Ishikawa (cell line): ENCODE measurements around the gene GAREM1.

Experiments
- CEBPB ChIP-seq: IDR thresholded peaks from 2 replicates; pipeline ENCODE4 v1.6.1; 2012
- CREB1 ChIP-seq: IDR thresholded peaks from 2 replicates; pipeline ENCODE4 v1.6.1; 2012; ENCODE audit warnings: low read depth
- EGR1 ChIP-seq: IDR thresholded peaks from 2 replicates; pipeline ENCODE4 v1.6.1; 2012
- EP300 ChIP-seq: IDR thresholded peaks from 2 replicates; pipeline ENCODE4 v1.6.1; 2012; ENCODE audit warnings: borderline replicate concordance
- FOXM1 ChIP-seq: IDR thresholded peaks from 2 replicates; pipeline ENCODE4 v1.6.1; 2012; ENCODE audit warnings: low read depth, borderline replicate concordance
- NFIC ChIP-seq: IDR thresholded peaks from 2 replicates; pipeline ENCODE4 v1.6.1; 2012
- RAD21 ChIP-seq: IDR thresholded peaks from 2 replicates; pipeline ENCODE4 v1.6.1; 2012; ENCODE audit warnings: low read depth
- TAF1 ChIP-seq: IDR thresholded peaks from 2 replicates; pipeline ENCODE4 v1.6.1; 2012; ENCODE audit warnings: low read depth, mild to moderate bottlenecking
- TCF12 ChIP-seq: IDR thresholded peaks from 2 replicates; pipeline ENCODE4 v1.6.1; 2012; ENCODE audit warnings: low read depth
- TEAD4 ChIP-seq: IDR thresholded peaks from 2 replicates; pipeline ENCODE4 v1.6.1; 2012
- USF1 ChIP-seq: IDR thresholded peaks from 2 replicates; pipeline ENCODE4 v1.6.1; 2012
- YY1 ChIP-seq: IDR thresholded peaks from 2 replicates; pipeline ENCODE4 v1.6.1; 2012; ENCODE audit warnings: low read depth
- ZBTB7A ChIP-seq: IDR thresholded peaks from 2 replicates; pipeline ENCODE4 v1.6.1; 2012; ENCODE audit warnings: low read depth
- TF ChIP-seq, protein P1 (sequence below): IDR thresholded peaks from 2 replicates; pipeline ENCODE4 v1.6.1; 2012
- TF ChIP-seq, protein P2 (sequence below): IDR thresholded peaks from 2 replicates; pipeline ENCODE4 v1.6.1; 2012; ENCODE audit warnings: low read depth, mild to moderate bottlenecking

GAREM1 gene

GRCh38 chr18:32470714-32471633 lies at the start of gene GAREM1:
GAREM1 (minus strand) TSS chr18:32470882; CDS start chr18:32470428, 454 bp downstream.
- TF ChIP-seq USF1 (no peak), TEAD4 (no peak), FOXM1 (no peak), RAD21 (peak; percentile 65; the same call in 1 of the 2 replicates), CREB1 (no peak), ZBTB7A (no peak), TAF1 (peak; percentile 75), YY1 (peak; percentile 65), EP300 (no peak), NFIC (no peak), TCF12 (0 out of 2 replicates have a peak, but pooled peaks have one; percentile 32), CEBPB (no peak), EGR1 (peak; percentile 88)
- TF ChIP-seq, protein P1, sequence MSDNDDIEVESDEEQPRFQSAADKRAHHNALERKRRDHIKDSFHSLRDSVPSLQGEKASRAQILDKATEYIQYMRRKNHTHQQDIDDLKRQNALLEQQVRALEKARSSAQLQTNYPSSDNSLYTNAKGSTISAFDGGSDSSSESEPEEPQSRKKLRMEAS = peak; percentile 59
- TF ChIP-seq, protein P2, sequence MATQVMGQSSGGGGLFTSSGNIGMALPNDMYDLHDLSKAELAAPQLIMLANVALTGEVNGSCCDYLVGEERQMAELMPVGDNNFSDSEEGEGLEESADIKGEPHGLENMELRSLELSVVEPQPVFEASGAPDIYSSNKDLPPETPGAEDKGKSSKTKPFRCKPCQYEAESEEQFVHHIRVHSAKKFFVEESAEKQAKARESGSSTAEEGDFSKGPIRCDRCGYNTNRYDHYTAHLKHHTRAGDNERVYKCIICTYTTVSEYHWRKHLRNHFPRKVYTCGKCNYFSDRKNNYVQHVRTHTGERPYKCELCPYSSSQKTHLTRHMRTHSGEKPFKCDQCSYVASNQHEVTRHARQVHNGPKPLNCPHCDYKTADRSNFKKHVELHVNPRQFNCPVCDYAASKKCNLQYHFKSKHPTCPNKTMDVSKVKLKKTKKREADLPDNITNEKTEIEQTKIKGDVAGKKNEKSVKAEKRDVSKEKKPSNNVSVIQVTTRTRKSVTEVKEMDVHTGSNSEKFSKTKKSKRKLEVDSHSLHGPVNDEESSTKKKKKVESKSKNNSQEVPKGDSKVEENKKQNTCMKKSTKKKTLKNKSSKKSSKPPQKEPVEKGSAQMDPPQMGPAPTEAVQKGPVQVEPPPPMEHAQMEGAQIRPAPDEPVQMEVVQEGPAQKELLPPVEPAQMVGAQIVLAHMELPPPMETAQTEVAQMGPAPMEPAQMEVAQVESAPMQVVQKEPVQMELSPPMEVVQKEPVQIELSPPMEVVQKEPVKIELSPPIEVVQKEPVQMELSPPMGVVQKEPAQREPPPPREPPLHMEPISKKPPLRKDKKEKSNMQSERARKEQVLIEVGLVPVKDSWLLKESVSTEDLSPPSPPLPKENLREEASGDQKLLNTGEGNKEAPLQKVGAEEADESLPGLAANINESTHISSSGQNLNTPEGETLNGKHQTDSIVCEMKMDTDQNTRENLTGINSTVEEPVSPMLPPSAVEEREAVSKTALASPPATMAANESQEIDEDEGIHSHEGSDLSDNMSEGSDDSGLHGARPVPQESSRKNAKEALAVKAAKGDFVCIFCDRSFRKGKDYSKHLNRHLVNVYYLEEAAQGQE = no peak

DNA sequence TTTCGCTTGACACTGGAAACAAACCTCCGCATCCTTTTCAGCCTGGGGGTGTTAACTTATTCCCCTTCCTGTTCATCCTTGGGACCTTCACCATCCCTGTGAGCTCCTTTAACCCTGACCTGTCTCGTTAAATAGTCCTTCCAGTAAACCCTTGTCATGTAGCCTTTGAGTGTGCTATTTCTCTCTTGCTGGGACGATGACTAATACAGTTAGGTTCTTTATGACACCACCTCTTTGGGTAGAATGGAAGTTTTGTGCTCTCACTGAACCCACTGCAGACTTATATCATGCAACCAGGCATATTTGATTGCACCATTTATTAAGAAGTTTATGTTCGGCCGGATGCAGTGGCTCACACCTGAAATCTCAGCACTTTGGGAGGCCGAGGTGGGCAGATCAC lies 40.5 kb upstream of the GAREM1 start:
- TF ChIP-seq EGR1 = no peak
- TF ChIP-seq, protein P2 = no peak
- TF ChIP-seq, protein P1 = no peak
- TF ChIP-seq YY1 = no peak
- no peak for TF ChIP-seq FOXM1
- TF ChIP-seq TCF12 = no peak
- no peak for TF ChIP-seq TEAD4
- TF ChIP-seq USF1 = no peak
- no peak for TF ChIP-seq TAF1
- TF ChIP-seq EP300 = no peak
- no peak for TF ChIP-seq CEBPB
- no peak for TF ChIP-seq CREB1
- no peak for TF ChIP-seq ZBTB7A
- TF ChIP-seq NFIC = no peak

- no peak for TF ChIP-seq YY1
- TF ChIP-seq USF1 = no peak
- no peak for TF ChIP-seq RAD21
- no peak for TF ChIP-seq NFIC
These were observed 38.4 kb upstream of the GAREM1 start for GRCh38 chr18:32509111-32509510.

GRCh38 chr18:32507093-32507492 lies 36.4 kb upstream of the GAREM1 start:
- no peak for TF ChIP-seq CEBPB
- TF ChIP-seq EGR1 = no peak
- TF ChIP-seq, protein P2 = no peak
- TF ChIP-seq, protein P1 = no peak
- TF ChIP-seq CREB1 = no peak
- TF ChIP-seq RAD21 = no peak
- TF ChIP-seq USF1 = no peak
- no peak for TF ChIP-seq EP300
- no peak for TF ChIP-seq TAF1
- TF ChIP-seq FOXM1 = no peak
- no peak for TF ChIP-seq NFIC
- TF ChIP-seq YY1 = no peak
- TF ChIP-seq TEAD4 = no peak
- no peak for TF ChIP-seq ZBTB7A
